Breast epithelium (tissue), 4 donors: ENCODE measurements around the gene PRR19. TPM values are rescaled to one million over a fixed set of nuclear protein-coding genes. Genes with fewer than 3 reads are reported as not detected.
"Not testable (repeated sequence)": the region's sequence is repeated elsewhere in the genome, so short reads cannot be mapped to it uniquely, and the experiment has no call there.

Source experiments
- DNase-seq, 2 donors: peaks; one replicate each; pipeline ENCODE4 v3.0.0-alpha.2; 2019; ENCODE audit warnings: low spot score in 2 of 2
- H3K27ac ChIP-seq, 2 donors: fragments of 200-600 bp; sonication (generic) in 1 of 2; one replicate each; pipeline ENCODE4 v1.5.1; 2016 to 2019; ENCODE audit warnings: mild to moderate bottlenecking in 1 of 2
- H3K27me3 ChIP-seq, 2 donors: fragments of 200-600 bp; sonication (generic) in 1 of 2; one replicate each; pipeline versions ENCODE4 v1.5.1 to v1.6.0; 2017 to 2019; ENCODE audit warnings: control low read depth in 1 of 2, mild to moderate bottlenecking in 1 of 2
- H3K36me3 ChIP-seq: fragments of 200-600 bp; one replicate; pipeline ENCODE4 v1.5.1; 2019
- H3K4me1 ChIP-seq, 2 donors: fragments of 200-600 bp; sonication (generic); one replicate each; pipeline ENCODE4 v1.5.1; 2016 to 2019; ENCODE audit warnings: control low read depth in 1 of 2
- H3K4me3 ChIP-seq, 3 donors: fragments of 200-600 bp; sonication (generic); 1 replicate in 2 of 3; 2 replicates in 1 of 3; pipeline ENCODE4 v1.5.1; 2016 to 2019; ENCODE audit warnings: mild to moderate bottlenecking in 3 of 3, moderate library complexity in 2 of 3
- H3K9me3 ChIP-seq, 2 donors: fragments of 200-600 bp; sonication (generic) in 1 of 2; one replicate each; pipeline ENCODE4 v1.5.1; 2016 to 2019; ENCODE audit warnings: control low read depth in 1 of 2
- CTCF ChIP-seq, 3 donors: fragments of 450-650 bp; IDR thresholded peaks; one replicate each; pipeline ENCODE4 v1.5.1; 2016 to 2017; ENCODE audit warnings: antibody characterized with exemption in 3 of 3, mild to moderate bottlenecking in 3 of 3, moderate library complexity in 3 of 3
- POLR2A ChIP-seq: fragments of 450-650 bp; IDR thresholded peaks from one replicate; pipeline ENCODE4 v1.6.1; 2016; ENCODE audit warnings: antibody characterized with exemption, mild to moderate bottlenecking, moderate library complexity
- POLR2AphosphoS5 ChIP-seq, 3 donors: sonication (generic); formaldehyde crosslinking; IDR thresholded peaks; one replicate each; pipeline ENCODE4 v1.6.1; 2017; ENCODE audit warnings: antibody characterized with exemption in 3 of 3
- intact Hi-C: fragments of 100-400 bp; cut with DNase I; formaldehyde crosslinking; loops from one replicate; pipeline ENCODE4 v1.15.1; 2023; ENCODE audit warnings: low total_unique reads
- total RNA-seq, 3 donors: library from RNA; depleted of rRNA; stranded (reverse); fragments of >200 nt; gene quantifications; one replicate each; pipeline ENCODE4 v1.1.0, GENCODE V29; 2016

The PRR19 gene
- total RNA-seq, 3 donors from 2014 or later, result 0.33 to 2.6 (median 0.48) TPM

GRCh38 chr19:42333018-42333417 lies 31.1 kb downstream of the PRR19 start:
- intact Hi-C loops, result no loop called here
- Histone ChIP-seq H3K4me1 (no peaks in the 10 kb centered on the region), H3K27me3 (no peaks in the 10 kb centered on the region), H3K27ac (no peak overlapping the region), H3K4me3 (no peak overlapping the region), H3K9me3 (no peaks in the 10 kb centered on the region), H3K36me3 (no peaks in the 10 kb centered on the region)
- TF ChIP-seq POLR2AphosphoS5 (IDR thresholded peaks at IDR 0.05) (no peak), CTCF (IDR thresholded peaks at IDR 0.05) (no peak), POLR2A (no peak)
- DNase-seq, result no peak

- DNase-seq, result no peak
- Histone ChIP-seq H3K4me3 (no peak overlapping the region), H3K9me3 (no peaks in the 10 kb centered on the region), H3K4me1 (no peaks in the 10 kb centered on the region), H3K36me3 (no peaks in the 10 kb centered on the region), H3K27ac (no peak overlapping the region), H3K27me3 (no peaks in the 10 kb centered on the region)
- intact Hi-C loops, result loop anchor here (2.0 kb wide), 1 partner anchor 47 kb away; no protein-coding TSS in a partner anchor
- TF ChIP-seq CTCF (IDR thresholded peaks at IDR 0.05) (no peak), POLR2A (no peak), POLR2AphosphoS5 (IDR thresholded peaks at IDR 0.05) (no peak)
Observed at GRCh38 chr19:42333975-42334696, 32.2 kb downstream of the PRR19 start.

- no peak for DNase-seq
- Histone ChIP-seq H3K36me3 (no peaks in the 10 kb centered on the region), H3K27ac (no peak overlapping the region), H3K4me1 (no peaks in the 10 kb centered on the region), H3K4me3 (no peak overlapping the region), H3K9me3 (no peaks in the 10 kb centered on the region), H3K27me3 (no peaks in the 10 kb centered on the region)
- intact Hi-C loops, result loop anchor here (2.0 kb wide), 1 partner anchor 46 kb away; no protein-coding TSS in a partner anchor
- TF ChIP-seq POLR2A, result no peak
- TF ChIP-seq POLR2AphosphoS5 (IDR thresholded peaks at IDR 0.05), result no peak
- no peak for TF ChIP-seq CTCF (IDR thresholded peaks at IDR 0.05)
Observed at GRCh38 chr19:42334697-42335373, 32.9 kb downstream of the PRR19 start.

- Histone ChIP-seq H3K4me3 (no peak overlapping the region), H3K27me3 (no peaks in the 10 kb centered on the region), H3K9me3 (no peaks in the 10 kb centered on the region), H3K4me1 (no peaks in the 10 kb centered on the region), H3K36me3 (no peaks in the 10 kb centered on the region), H3K27ac (no peak overlapping the region)
- DNase-seq, result no peak
- intact Hi-C loops, result loop anchor here (2.0 kb wide), 1 partner anchor 45 kb away; no protein-coding TSS in a partner anchor
- no peak for TF ChIP-seq CTCF (IDR thresholded peaks at IDR 0.05)
- TF ChIP-seq POLR2A, result no peak
- TF ChIP-seq POLR2AphosphoS5 (IDR thresholded peaks at IDR 0.05), result no peak
Observed at GRCh38 chr19:42335374-42335936, 33.5 kb downstream of the PRR19 start.

GRCh38 chr19:42335971-42336370 lies 34.0 kb downstream of the PRR19 start:
- H3K36me3 ChIP-seq, result no peaks in the 10 kb centered on the region
- H3K4me3 ChIP-seq, result no peak overlapping the region
- no peaks in the 10 kb centered on the region for H3K27me3 ChIP-seq
- intact Hi-C loops, result loop anchor here (2.0 kb wide), 1 partner anchor 45 kb away; no protein-coding TSS in a partner anchor
- DNase-seq, result no peak
- H3K9me3 ChIP-seq, result no peaks in the 10 kb centered on the region
- no peak overlapping the region for H3K27ac ChIP-seq
- no peaks in the 10 kb centered on the region for H3K4me1 ChIP-seq
- TF ChIP-seq CTCF (IDR thresholded peaks at IDR 0.05) (no peak), POLR2AphosphoS5 (IDR thresholded peaks at IDR 0.05) (no peak), POLR2A (no peak)

GRCh38 chr19:42339126-42339860 lies 37.4 kb downstream of the PRR19 start:
- H3K4me1 ChIP-seq, H3K4me3 ChIP-seq, intact Hi-C loops, H3K27me3 ChIP-seq, H3K27ac ChIP-seq, H3K9me3 ChIP-seq, DNase-seq, H3K36me3 ChIP-seq: not testable (repeated sequence)

GRCh38 chr19:42339922-42340321 lies 38.0 kb downstream of the PRR19 start:
- H3K27me3 ChIP-seq, H3K4me1 ChIP-seq, H3K27ac ChIP-seq, intact Hi-C loops, H3K36me3 ChIP-seq, H3K4me3 ChIP-seq, H3K9me3 ChIP-seq, DNase-seq: not testable (repeated sequence)
